NCI-H748 (cell line): ENCODE data around the gene RPTOR.
A peak's percentile ranks its signal among the peaks of the same experiment; 100 is the strongest.
"Not testable (repeated sequence)": the region's sequence is repeated elsewhere in the genome, so short reads cannot be mapped to it uniquely, and the experiment has no call there.

Experiments
- DNase-seq: peaks from one replicate; lab custom pipeline; 2025; ENCODE audit not compliant: unreplicated experiment; lab: John Stamatoyannopoulos, UW

RPTOR gene, protein sequence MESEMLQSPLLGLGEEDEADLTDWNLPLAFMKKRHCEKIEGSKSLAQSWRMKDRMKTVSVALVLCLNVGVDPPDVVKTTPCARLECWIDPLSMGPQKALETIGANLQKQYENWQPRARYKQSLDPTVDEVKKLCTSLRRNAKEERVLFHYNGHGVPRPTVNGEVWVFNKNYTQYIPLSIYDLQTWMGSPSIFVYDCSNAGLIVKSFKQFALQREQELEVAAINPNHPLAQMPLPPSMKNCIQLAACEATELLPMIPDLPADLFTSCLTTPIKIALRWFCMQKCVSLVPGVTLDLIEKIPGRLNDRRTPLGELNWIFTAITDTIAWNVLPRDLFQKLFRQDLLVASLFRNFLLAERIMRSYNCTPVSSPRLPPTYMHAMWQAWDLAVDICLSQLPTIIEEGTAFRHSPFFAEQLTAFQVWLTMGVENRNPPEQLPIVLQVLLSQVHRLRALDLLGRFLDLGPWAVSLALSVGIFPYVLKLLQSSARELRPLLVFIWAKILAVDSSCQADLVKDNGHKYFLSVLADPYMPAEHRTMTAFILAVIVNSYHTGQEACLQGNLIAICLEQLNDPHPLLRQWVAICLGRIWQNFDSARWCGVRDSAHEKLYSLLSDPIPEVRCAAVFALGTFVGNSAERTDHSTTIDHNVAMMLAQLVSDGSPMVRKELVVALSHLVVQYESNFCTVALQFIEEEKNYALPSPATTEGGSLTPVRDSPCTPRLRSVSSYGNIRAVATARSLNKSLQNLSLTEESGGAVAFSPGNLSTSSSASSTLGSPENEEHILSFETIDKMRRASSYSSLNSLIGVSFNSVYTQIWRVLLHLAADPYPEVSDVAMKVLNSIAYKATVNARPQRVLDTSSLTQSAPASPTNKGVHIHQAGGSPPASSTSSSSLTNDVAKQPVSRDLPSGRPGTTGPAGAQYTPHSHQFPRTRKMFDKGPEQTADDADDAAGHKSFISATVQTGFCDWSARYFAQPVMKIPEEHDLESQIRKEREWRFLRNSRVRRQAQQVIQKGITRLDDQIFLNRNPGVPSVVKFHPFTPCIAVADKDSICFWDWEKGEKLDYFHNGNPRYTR (N-terminal part only)

DNA sequence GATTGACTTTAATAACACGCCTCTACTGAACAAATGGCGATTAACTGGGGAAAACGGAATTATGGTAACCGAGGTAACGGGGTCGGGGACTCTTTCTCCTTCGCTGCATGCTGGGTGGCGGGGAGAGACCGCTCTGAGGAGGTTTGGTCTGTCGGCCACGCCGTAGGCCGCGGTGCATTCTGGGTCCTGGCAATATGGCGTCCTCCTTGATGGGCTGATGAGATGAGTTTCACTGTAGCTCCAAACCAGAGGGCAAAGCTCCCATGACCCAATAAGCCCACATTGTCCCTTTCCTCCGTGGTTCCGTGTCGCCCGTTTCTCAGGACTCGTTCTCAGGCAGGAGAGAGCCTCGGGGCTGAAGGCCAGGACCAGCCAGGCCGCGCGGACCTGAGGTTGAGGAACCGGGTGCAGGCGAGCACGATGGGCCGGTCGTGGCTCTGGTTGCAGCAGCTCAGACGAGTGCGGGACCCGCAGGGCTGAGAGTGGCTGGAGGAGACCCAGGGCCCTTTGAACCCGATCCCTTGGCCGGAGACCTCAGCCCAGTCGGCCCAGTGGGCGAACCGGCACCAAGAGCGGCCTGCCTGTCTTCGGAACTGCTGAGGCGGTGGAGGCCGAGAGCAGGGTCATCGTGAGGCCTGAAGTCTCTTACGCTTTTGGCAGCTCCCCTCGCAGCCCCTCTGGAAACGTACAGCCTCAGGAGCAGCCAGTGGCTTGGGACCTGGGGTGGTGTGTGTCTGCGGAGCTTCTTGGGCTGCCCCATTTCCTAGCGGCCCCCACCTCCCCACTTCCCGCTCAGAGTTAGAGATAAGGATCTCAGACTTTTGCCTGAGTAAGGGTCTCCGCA, at the start of gene RPTOR:
TSS of gene RPTOR (plus strand) at position 184 of the 844 bp plus-strand sequence. CDS start 792 bp downstream, outside the sequence.
- peak; percentile 84 for DNase-seq

DNA sequence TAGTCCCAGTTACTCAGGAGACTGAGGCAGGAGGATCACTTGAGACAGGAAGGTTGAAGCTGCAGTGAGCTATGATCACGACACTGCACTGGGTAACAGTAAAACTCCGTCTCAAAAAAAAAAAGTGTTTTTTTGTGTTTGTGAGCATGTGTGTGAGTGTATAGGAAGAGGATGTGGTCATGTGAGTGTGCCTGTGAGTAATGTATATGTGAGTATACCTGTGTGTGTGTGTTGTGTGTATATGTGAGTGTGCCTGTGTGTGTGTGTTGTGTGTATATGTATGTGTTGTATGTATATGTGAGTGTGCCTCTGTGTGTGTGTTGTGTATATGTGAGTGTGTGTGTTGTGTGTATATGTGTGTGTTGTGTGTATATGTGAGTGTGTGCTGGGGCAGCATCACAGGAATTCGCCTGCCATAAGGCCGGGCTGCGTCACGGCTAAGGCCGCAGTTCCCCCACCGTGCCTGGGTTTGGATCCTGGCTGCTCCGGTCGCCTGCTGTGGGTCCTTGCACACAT, 46.9 kb upstream of the RPTOR start:
- DNase-seq: no peak

DNA sequence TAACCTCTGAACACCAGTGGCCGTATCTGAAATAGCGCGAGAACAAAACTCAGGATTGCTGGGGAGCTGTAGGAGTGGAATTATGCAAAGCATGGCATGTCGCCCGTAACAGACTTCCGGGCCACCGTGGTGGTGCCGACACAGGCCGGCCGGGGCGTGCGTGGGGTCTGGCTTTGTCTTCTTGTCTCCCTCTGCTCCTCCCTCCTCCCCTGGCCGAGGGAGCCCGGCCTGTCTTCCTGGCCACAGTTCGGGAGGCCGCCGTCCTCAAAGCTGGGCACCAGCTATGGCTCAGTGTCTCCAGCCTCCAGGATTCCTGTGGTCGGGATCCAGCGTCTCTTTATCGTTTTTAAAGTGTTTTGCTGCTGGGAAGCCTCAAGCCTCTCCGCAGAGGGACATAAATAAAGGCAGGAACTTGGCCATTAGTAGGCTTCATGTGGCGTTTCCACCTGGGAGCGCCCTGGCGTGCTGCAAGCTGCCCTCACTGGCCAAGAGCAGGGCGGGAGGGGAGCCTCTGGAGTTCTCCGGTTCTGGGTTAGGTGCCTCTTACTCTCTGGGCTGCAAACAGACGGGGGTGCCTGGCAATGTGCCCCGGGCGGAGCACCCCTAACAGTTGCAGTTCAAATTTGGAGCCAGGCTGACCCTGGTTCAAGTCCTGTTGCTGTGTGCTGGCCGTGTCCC, 46.3 kb upstream of the RPTOR start:
- no peak for DNase-seq

DNA sequence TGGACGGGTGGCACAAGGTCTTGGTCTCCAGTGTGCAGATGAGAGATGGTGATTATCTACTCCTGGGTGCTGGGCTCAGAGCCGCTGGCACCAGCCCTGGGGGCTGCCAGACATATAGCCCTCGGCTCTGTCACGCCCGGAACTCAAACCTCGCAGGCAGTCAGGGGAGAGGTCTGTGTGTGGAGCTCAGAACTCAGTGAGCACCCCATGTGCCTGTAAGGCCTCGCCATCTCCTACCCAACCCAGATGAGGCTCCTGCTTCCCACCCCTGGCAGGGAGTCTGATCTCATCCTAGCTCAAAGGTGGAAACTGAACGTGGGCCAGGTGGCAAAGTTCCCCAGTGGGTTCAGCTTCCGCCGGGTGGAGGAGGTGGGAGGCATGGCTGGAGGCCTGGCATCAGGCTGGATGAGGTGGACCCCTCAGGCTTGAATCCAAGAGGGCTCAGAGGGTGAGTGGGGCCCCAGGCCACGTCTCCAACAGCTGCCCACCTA, 45.7 kb upstream of the RPTOR start:
- no peak for DNase-seq

DNA sequence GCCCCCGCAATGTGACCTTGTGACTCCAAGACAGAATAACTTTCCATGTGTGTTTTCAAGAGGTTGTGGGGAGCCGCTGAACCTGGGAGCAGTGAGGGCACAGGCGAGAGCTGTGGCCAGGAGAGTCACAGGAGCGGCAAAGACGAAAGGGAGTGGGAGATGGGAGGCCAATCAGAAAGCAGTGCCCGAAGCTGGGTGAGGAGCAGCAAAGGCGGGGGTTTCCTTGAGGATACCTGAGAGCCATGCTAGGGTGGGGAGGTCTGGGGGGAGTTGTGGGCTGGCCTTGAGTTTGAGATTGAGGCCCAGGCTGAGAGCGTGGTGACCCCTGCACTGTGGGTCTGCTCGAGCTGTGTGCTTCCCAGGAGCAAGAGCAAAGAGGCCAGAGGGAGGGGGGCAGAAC, 45.1 kb upstream of the RPTOR start:
- DNase-seq: no peak

DNA sequence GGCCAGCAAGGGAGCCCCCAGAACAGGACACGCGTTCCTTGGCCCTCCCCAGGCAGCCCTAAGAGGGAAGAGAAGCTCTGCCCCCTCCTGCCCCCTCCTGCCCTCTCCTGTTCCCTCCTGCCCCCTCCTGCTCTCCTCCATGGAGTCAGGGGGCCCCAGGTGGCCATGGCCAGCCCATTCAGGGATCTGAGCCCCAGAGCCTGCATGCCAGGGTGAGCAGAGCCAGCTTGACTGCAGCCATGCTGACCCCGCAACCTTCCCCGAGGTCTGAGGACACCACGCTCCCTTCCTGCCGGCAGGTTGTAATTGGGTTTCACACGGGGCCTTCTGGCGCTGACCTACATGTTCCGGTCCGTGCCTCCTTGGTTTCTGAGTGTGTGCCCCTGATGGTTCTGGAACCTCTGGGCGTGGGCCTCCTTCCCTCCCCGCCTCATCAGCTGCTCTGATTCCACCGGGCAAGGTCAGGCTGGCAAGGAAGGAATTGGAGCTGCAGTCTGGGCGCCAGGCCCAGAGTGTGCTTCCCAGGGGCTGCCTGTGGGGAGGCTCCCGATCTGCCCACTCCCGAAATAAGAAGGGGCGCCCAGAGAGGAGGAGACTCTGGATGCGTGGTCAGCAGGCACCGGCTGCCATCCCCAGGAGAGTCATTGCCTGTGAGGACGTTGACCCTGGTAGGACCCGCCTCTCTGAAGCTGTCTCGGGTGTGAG, 44.5 kb upstream of the RPTOR start:
- DNase-seq: no peak

DNA sequence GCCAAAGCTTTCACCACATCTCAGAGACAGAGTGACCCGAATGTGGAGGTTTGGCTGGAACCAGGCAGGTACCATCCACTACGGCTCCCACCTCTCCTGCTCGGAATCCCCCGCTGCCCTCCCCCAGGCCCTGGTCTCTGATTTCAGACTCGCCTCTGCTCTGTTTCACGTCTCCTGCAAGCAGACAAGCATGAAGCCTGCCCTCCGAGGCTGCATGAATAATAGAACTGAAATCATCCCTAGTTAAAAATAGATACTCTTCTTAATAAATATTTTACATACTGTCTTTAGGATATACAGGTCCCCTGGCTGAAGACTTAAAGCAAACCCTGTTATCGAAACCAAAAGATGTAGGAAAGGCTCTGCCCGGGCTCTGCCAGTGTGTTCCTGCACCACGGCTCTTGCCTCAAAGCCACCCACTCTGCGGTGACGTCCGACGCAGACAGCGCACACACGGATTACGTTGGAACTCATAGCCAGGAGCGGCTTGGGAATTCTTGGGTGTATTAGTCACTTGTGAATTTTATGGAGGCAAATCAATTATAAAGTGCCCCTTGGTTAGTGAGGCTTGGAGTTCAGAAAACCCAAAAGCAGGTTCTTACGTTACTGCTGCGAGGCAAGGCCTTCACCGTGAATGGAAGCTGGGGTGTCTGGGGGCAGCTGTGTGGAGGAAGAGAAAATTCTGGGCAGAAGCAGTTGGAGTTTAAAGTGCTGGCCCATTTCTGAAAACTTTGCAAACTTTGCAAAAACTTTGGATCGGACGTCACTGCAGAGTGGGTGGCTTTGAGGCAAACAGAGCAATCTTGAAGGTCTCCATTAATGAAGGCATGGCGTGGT, 42.7 kb upstream of the RPTOR start:
- DNase-seq: no peak

DNA sequence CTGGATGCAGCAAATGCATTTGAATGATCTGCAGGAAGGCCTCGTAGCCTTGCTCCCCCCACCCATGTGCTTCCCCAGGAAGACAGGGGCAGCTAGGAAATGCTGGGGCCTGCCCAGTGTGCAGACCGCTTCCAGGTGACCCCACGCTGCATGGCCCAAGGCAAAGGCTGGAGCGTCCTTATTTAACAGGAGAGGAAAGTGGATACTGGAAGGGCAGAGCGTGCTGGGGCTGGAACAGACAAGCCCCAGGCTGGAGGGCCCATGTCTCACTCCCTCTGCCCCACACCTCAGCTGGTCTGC, 42.1 kb upstream of the RPTOR start:
- DNase-seq: no peak

DNA sequence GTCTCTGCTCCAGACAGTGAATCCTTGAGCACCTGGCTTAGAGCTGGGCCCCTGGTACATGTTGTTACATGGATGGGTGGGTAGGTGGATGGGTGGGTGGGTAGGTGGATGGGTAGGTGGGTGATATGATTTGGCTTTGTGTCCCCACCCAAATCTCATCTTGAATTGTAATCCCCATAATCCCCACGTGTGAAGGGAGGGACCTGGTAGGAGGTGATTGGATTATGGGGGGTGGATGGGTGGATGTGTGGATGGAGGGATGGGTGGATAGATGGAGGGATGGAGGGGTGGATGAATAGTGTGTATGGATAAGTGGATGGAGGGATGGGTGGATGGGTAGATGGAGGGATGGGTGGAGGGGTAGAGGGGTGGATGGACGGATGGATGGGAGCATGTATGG, 41.6 kb upstream of the RPTOR start:
- no peak for DNase-seq

DNA sequence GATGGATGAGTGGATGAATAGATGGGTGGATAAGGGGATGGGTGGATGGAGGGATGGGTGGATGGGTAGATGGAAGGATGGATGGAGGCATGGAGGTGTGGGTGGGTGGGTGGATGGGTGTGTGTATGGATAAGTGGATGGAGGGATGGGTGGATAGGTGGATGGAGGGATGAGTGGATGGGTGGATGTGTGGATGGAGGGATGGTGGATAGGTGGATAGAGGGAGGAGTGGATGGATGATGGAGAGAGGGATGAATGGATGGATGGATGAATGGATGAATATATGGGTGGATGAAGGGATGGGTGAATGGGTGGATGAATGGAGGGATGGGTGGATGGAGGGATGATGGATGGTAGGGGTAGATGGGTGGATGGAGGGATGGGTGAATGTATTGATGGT, 40.7 kb upstream of the RPTOR start:
- DNase-seq: no peak

DNA sequence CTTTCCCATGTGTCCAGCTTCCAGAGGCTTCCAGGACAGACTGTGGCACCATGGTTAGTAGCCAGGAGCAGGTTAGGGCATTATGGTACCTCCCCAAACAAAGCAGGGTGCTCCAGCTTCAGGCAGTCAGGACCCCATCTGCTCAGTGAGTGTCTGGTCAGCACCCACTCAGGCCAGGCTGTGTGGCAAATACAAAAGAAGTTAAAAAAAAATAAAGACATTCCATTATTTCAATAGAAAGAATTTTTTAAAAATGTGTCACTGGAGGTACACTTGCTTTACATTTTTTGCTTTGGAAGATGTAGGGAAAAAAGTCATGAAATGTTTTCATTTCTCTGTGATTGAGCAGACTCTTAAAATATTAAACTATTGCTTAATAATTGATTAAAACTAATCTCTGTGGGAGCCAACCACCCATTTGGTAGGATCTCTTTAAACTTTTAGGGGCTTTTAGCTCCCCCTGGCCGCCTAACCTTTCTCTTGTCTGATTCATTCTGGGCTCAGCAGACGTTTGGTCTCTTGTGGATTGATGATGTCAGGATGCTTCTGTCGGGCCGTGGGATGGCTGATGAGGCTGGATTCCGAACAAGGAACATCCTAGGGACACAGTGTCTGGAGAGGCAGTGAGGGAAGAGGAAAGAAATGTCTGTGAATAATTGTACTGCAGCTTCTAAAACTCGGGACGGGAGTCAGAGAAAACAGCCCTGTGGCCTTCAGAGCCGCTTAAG, 39.8 kb upstream of the RPTOR start:
- no peak for DNase-seq

DNA sequence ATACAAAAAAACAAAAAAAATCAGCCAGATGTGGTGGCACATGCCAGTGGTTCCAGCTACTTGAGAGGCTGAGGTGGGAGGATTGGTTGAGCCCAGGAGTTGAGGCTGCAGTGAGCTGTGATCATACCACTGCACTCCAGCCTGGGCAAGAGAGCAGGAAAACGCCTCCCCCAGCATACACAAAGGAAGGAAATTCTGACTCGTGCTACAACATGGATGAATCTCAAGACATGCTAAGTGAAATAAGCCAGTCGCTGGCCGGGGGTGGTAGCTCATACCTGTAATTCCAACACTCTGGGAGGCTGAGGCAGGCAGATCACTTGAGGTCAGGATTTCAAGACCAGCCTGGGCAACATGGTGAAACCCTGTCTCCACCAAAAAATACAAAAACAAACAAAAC, 37.5 kb upstream of the RPTOR start:
- not testable (repeated sequence) for DNase-seq

DNA sequence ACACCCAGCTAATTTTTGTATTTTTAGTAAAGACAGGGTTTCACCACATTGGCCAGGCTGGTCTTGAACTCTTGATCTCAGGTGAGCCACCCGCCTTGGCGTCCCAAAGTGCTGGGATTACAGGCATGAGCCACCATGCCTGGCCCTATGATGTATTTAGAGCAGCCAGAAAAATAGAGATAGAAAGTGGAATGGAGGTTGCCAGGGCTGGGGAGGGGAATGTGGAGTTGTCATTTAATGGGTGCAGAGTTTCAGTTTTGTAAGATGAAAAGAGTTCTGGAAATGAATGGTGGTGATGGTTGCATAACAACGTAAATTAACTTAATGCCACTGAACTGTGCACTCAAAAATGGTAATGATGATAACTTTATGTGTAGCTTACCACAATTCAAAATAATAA, 36.7 kb upstream of the RPTOR start:
- DNase-seq: no peak

DNA sequence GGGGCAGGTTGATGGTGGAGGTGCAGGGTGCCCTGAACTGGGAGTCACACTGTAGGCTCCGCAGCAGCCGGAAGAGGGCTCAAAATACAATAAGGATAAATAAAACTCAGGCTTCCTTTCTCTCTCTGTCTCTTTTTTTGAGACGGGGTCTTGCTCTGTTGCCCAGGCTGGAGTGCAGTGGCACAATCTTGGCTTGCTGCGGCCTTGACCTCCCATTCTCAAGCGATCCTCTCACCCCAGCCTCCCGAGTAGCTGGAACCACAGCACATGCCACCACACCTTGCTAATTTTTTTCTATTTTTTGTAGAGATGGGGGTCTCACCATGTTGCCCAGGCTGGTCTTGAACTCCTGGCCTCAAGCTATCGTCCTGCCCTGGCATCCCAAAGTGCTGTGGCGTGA, 35.3 kb upstream of the RPTOR start:
- DNase-seq: no peak

DNA sequence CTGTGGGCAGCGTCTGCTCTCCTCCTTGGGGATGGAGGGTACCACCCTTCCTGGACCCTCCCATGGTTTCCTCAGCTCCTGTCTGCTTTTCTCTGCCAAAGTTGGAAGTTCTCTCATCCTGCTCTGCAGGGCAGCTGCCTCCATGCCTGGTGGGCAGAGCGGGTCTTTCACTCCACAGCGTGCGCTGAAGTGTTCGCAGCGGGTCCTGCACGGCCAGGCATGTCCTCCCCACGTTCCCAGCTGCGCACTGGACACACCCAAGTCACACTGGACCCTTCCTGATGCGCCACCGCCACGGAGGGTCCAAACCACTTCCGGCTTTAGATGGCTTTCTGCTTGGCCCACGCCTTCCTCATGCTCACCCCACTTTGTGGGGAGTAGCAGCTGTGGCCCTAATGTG, 34.5 kb upstream of the RPTOR start:
- DNase-seq: no peak

DNA sequence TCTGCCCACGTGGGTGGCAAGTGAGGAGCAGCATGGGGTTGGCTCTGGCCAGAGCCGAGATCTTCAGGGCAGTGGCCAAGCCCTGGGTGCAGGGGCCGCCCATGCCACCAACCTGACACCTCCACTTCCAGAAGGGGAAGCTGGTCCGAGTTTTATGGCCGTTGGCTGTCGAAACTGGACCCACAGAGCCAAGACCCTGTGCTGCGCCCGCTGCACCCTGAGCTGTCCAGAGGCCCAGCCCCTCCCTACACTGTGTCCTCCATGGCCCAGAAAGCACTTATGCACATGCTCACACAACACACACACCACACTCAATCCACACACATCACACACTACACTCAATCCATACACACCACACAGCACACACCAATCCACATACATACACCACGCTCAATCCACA, 33.9 kb upstream of the RPTOR start:
- no peak for DNase-seq

DNA sequence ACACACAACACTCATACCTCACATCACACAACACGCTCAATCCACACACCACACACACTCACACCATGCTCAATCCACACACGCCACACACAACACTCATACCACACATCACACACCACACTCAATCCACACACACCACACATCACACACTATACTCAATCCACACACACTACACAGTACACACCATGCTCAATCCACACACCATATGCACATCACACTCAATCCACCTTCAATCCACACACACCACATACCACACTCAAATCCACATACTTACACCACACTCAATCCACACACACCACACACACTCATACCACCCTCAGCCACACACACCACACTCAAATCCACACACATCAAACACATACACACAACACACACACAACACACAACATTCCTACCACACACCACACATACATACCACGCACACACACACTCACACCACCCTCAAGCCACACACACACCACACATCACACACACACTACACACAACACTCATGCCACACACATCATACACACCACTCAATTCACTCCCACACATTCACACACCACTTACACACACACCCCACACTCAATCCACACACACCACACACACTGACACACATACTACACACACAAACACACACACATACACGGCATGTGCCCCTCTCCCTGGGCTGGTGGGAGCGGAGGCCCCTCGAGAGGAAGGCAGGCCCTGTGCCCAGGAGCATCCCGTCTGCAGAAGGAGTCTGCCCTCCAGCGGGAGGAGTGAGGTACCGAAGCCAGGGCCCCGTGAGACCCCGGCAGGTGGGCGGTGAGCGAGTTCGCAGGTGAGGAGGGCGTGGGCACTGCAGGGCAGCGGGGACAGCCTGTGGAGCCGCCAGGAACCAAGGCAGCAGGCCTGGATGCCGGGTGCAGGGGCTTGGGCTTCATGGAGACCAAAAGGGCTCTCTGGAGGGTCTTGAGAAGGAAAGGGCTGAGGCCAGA, 33.1 kb upstream of the RPTOR start:
- DNase-seq: no peak
